Ovary (tissue), 9 donors: ENCODE results near the gene RNF212. TPM values are rescaled to one million over a fixed set of nuclear protein-coding genes. Genes with fewer than 3 reads are reported as not detected.
A peak's percentile ranks its signal among the peaks of the same experiment; 100 is the strongest.

Experiments
- DNase-seq, 5 donors: peaks; one replicate each; pipeline ENCODE4 v3.0.0-alpha.2; 2019 to 2020
- H3K27ac ChIP-seq, 2 donors: fragments of 200-600 bp; one replicate each; pipeline versions ENCODE4 v1.5.1 to v1.8.0; 2019 to 2022
- H3K27me3 ChIP-seq: fragments of 200-600 bp; one replicate; pipeline ENCODE4 v1.8.0; 2022
- H3K36me3 ChIP-seq: fragments of 200-600 bp; sonication (generic); one replicate; pipeline ENCODE4 v1.5.1; 2019
- H3K4me1 ChIP-seq: one replicate; pipeline ENCODE4 v1.8.1; 2013; ENCODE audit warnings: mild to moderate bottlenecking, moderate library complexity; ENCODE audit not compliant: insufficient read depth
- H3K4me3 ChIP-seq: fragments of 200-600 bp; sonication (generic); one replicate; pipeline ENCODE4 v1.5.1; 2017
- H3K9me3 ChIP-seq, 2 donors: fragments of 200-600 bp in 1 of 2; sonication (generic) in 1 of 2; one replicate each; pipeline versions ENCODE4 v1.5.1 to v1.8.1; 2013 to 2019; ENCODE audit warnings: mild to moderate bottlenecking in 1 of 2, moderate library complexity in 1 of 2
- EP300 ChIP-seq: sonication (generic); formaldehyde crosslinking; IDR thresholded peaks from one replicate; pipeline ENCODE4 v1.6.1; 2017; ENCODE audit warnings: antibody characterized with exemption
- POLR2A ChIP-seq: fragments of 450-650 bp; IDR thresholded peaks from one replicate; pipeline ENCODE4 v1.6.1; 2017; ENCODE audit warnings: antibody characterized with exemption, mild to moderate bottlenecking, moderate library complexity
- WGBS, 3 donors: extraction: QIAGEN DNeasy Blood & Tissue Kit in 1 of 3; methylation state at CpG; one replicate each; pipeline versions ENCODE4 v1.1.5 to v1.1.7; 2013 to 2017; 5-methylcytosine and 5-hydroxymethylcytosine counted together
- intact Hi-C, 4 donors: fragments of 100-400 bp; cut with DNase I; formaldehyde crosslinking; loops; one replicate each; pipeline versions ENCODE4 v1.11.0 to v1.15.1; 2022 to 2023
- polyA plus RNA-seq, 2 donors: library from polyadenylated mRNA; stranded (reverse); fragments of 200-250 nt in 1 of 2; fragments of 350-450 nt in 1 of 2; fragmentation: Illumina TruSeq in 1 of 2; extraction: RNeasy Lipid Tissue Mini Kit (QIAGEN cat#74804) in 1 of 2; gene quantifications; one replicate each; pipeline ENCODE4 v1.2.3, GENCODE V29; 2013 to 2014
- total RNA-seq, 7 donors: library from RNA; depleted of rRNA in 2 of 7; stranded (reverse); fragments of >200 nt in 2 of 7; fragmentation: NEBNext Ultra II Directional in 3 of 7; extraction: Animal tissue kit (Norgen Biotek cat#: 25700) in 3 of 7; gene quantifications; one replicate each; pipeline versions ENCODE4 v1.1.0 to v1.2.4, GENCODE V29; 2016 to 2023
- TF ChIP-seq, protein P1 (sequence below), 3 donors: fragments of 450-650 bp in 2 of 3; fragments of 200-600 bp in 1 of 3; IDR thresholded peaks; one replicate each; pipeline versions ENCODE4 v1.5.1 to v1.8.0; 2016 to 2022; ENCODE audit warnings: antibody characterized with exemption in 3 of 3, mild to moderate bottlenecking in 1 of 3
- donor health status: DM: no; HTN: no; CAD: no; lungs with moderate emphysema.
- donor health status: DM: no; HTN: no; CAD: no.
- donor health status: Bipolar disorder and iron deficiency.
- donor health status: DM: yes; HTN: yes; CAD: no.
- donor health status: DM: no; HTN: no; CAD: no.
- donor health status: DM: yes; HTN: yes; CAD: no.

RNF212 gene
- total and polyA plus RNA-seq, 9 donors, result 6.2 to 31.0 (median 14.1) TPM

DNA sequence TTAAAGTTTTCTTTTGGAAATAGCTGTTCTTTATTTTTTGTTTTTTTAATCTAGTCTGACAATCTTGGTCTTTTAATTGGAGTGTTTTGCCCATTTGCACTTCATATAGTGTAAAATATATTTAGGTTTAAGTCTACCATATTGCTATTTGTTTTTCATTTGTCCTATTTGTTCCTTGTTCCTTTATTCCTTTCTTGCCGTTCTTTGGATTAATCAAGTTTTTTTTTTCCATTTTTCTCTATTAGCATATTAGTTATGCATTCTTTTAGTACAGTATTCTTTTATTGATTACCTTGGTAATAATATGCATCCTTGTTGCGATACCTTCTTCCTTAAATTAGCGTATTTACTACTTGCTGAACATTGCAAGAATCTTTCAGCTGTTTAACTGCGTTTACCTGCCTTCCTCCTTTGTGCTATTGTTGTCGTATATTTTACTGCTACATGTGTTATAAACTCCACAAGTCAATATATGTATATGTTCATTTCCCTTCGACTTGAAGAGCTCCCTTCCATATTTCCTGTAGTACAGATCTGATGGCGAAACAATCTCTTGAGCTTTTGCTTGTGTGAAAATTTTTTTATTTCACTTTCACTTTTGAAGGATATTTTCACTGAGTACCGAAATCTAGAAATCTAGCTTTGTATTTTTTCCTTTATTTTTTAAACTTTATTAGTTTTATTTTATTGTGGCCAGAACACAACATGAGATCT lies 23.9 kb upstream of the RNF212 start:
- WGBS, 3 donors, result 59 to 82% (median 76%) methylated on average over 8 of the region's 8 CpGs
- intact Hi-C loops, result no loop called here

DNA sequence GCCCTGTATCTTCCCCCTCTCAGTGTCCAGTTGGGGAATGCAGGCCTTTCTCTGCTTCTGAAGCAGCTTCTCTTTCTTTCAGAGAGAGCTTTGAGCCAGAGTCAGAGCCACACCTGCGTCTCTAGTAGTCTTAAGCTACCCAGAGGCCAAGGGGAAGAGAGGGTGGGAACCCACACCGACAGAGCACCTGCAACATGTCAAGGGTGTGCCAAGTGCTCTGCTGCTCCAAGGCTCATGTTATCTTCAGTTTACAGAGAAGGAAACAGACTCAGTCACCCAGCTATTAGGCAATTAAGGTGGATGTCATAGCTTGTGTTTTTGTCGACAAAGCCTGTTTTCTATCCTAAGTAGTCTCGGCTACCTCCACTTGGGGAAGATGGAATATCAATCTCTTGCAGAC lies 22.7 kb upstream of the RNF212 start:
- 54 to 57% (median 54%) methylated on average over 4 of the region's 4 CpGs for WGBS, 3 donors
- H3K9me3 ChIP-seq, result no peaks in the 10 kb centered on the region
- no peaks in the 10 kb centered on the region for H3K36me3 ChIP-seq
- DNase-seq, result no peak
- no peaks in the 10 kb centered on the region for H3K27me3 ChIP-seq
- no peak overlapping the region for H3K4me3 ChIP-seq
- TF ChIP-seq, protein P1, sequence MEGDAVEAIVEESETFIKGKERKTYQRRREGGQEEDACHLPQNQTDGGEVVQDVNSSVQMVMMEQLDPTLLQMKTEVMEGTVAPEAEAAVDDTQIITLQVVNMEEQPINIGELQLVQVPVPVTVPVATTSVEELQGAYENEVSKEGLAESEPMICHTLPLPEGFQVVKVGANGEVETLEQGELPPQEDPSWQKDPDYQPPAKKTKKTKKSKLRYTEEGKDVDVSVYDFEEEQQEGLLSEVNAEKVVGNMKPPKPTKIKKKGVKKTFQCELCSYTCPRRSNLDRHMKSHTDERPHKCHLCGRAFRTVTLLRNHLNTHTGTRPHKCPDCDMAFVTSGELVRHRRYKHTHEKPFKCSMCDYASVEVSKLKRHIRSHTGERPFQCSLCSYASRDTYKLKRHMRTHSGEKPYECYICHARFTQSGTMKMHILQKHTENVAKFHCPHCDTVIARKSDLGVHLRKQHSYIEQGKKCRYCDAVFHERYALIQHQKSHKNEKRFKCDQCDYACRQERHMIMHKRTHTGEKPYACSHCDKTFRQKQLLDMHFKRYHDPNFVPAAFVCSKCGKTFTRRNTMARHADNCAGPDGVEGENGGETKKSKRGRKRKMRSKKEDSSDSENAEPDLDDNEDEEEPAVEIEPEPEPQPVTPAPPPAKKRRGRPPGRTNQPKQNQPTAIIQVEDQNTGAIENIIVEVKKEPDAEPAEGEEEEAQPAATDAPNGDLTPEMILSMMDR (IDR thresholded peaks at IDR 0.05), result no peak
- no peak for TF ChIP-seq POLR2A
- no peak overlapping the region for H3K27ac ChIP-seq
- intact Hi-C loops, result no loop called here
- H3K4me1 ChIP-seq, result no peaks in the 10 kb centered on the region

More for the DNA sequence above, 23.9 kb upstream of the RNF212 start:
- Histone ChIP-seq H3K36me3 (no peaks in the 10 kb centered on the region), H3K27me3 (no peaks in the 10 kb centered on the region), H3K4me3 (no peak overlapping the region), H3K4me1 (no peaks in the 10 kb centered on the region), H3K9me3 (no peaks in the 10 kb centered on the region), H3K27ac (no peak overlapping the region)
- TF ChIP-seq, protein P1 (IDR thresholded peaks at IDR 0.05), result no peak
- TF ChIP-seq EP300 (no peak), POLR2A (no peak)
- no peak for DNase-seq

DNA sequence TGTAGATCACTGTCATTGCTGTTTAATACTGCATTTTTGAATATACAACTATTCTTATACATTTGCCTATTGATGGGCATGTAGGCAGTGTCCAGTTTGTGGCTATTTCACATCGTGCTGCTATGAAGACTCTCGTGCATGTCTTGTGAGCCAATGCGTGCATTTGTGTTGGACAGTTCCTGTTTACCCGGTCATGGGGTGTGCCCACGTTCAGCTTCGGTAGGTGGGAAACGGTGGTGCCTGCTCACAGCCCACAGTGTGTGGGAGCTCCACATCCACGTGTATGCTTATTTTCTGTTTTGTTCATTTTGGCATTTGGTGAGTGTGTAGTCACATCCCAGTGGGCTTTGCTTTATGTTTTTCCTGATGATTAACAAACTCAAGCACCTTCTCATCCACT lies 19.7 kb upstream of the RNF212 start:
- no peaks in the 10 kb centered on the region for H3K36me3 ChIP-seq
- H3K9me3 ChIP-seq, result no peaks in the 10 kb centered on the region
- H3K27ac ChIP-seq, result no peak overlapping the region
- intact Hi-C loops, result loop anchor here in 2 of 4 donors (5.0 kb wide), 2 partner anchors 219 to 224 kb away; no protein-coding TSS in a partner anchor
- H3K4me1 ChIP-seq, result no peaks in the 10 kb centered on the region
- TF ChIP-seq POLR2A, result no peak
- TF ChIP-seq, protein P1 (IDR thresholded peaks at IDR 0.05), result no peak
- TF ChIP-seq EP300, result no peak
- DNase-seq, result no peak
- no peaks in the 10 kb centered on the region for H3K27me3 ChIP-seq
- no peak overlapping the region for H3K4me3 ChIP-seq
- WGBS, 3 donors, result 56 to 62% (median 61%) methylated on average over 8 of the region's 8 CpGs

DNA sequence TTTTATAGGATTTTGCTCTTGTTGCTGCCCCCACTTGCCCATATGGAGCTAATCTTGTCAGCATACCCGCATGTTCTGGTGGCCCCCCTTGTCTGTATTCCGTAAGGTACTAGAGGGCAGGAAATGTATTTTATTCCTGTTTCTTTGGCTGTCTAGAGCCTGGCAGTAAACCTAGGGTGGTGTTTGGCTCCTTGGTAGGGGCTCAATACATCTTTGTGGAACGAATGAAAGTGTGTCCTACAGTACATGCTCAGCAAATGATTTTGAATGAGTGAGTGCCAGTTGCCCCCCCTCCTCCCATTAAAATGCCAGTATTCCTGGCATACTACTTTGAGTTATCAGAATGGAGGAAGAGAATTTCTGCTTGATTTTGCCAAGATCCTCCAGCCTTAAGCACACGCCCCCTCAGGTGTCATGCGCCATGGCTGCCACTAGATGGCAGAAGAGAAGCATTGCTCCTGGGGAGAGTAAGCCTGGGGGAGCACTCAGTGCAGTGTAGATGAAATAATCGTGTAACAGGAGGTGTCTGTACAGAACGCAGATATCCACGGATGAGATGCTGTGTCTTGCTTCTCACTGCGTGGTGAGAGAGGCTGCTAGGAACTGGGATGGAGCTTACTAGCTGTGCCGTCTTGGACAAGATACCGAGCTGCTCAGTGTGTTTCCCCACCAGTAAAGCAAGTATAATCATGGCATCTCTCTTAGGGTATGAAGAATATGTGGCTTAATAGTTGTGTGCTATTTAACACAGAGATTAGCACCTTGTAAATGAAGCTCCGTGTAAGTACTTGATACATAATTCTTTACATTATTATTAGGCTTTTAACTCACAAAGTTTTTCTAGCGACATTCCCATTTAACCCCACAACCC lies 17.2 kb upstream of the RNF212 start:
- Histone ChIP-seq H3K4me1 (no peaks in the 10 kb centered on the region), H3K9me3 (no peaks in the 10 kb centered on the region), H3K27ac (no peak overlapping the region), H3K27me3 (no peaks in the 10 kb centered on the region), H3K4me3 (no peak overlapping the region), H3K36me3 (no peaks in the 10 kb centered on the region)
- TF ChIP-seq EP300, result no peak
- TF ChIP-seq POLR2A, result peak; percentile 13
- TF ChIP-seq, protein P1 (IDR thresholded peaks at IDR 0.05), result peak; percentile 86 to 93 (median 90)
- peak; percentile 56 to 83 (median 75) for DNase-seq
- 18 to 21% (median 20%) methylated on average over 13 of the region's 13 CpGs for WGBS, 3 donors
- intact Hi-C loops, result loop anchor here in 3 of 4 donors (2.0 to 5.0 kb wide), 3 partner anchors 222 to 227 kb away; no protein-coding TSS in a partner anchor
